HCT116 (cell line): ENCODE measurements around the gene KPNB1. TPM values are rescaled to one million over a fixed set of nuclear protein-coding genes. Genes with fewer than 3 reads are reported as not detected.

Source experiments
- ATAC-seq: fragments of 200-7000 bp; cut with Tn5 transposase; 2 replicates; pipeline ENCODE4 v1.9.1; 2020; ENCODE audit warnings: mild to moderate bottlenecking, moderate library complexity
- BruUV-seq: library from RNA; stranded (reverse); fragments of 400-500 nt; replicated peaks from 2 replicates; lab custom pipeline; 2021; lab: Mats Ljungman, UMichigan
- CTCF ChIA-PET: fragments of 300-600 bp; sonication (Branson Sonifier 250); formaldehyde crosslinking; loops from one replicate; lab custom pipeline; 2021; ENCODE audit warnings: antibody characterized with exemption; lab: Charles Lee
- POLR2A ChIA-PET: fragments of 300-600, 350-600 bp; sonication (Branson Sonifier 250); formaldehyde crosslinking; loops from one replicate; lab custom pipeline; 2021; ENCODE audit warnings: antibody characterized with exemption; lab: Charles Lee
- RAD21 ChIA-PET, 2 experiments: fragments of 300-600 bp; sonication (Branson Sonifier 250); formaldehyde crosslinking; loops; one replicate each; lab custom pipeline; 2023; ENCODE audit warnings: low total read pairs in 2 of 2; ENCODE audit not compliant: uncharacterized antibody in 2 of 2, unreplicated experiment in 2 of 2, low non-redundant PET in 1 of 2; lab: Charles Lee
- DNase-seq: peaks from one replicate; pipeline ENCODE4 v3.0.0-alpha.2; 2010; ENCODE audit warnings: low read depth, low spot score
- H2AFZ ChIP-seq: fragments of 200-600 bp; shearing (Covaris generic), sonication (generic); 2 replicates; pipeline ENCODE4 v1.6.1; 2017; ENCODE audit warnings: low read depth, mixed run types, mixed read lengths, antibody characterized with exemption, low read length; ENCODE audit not compliant: poor library complexity, severe bottlenecking
- H3K27ac ChIP-seq: 2 replicates; pipeline ENCODE4 v1.5.1; 2012; ENCODE audit warnings: low read depth, low read length
- H3K27me3 ChIP-seq: fragments of 200-600 bp; sonication (generic); 2 replicates; pipeline ENCODE4 v1.6.1; 2016; ENCODE audit warnings: mixed run types, low read length, mixed read lengths; ENCODE audit not compliant: insufficient read depth
- H3K36me3 ChIP-seq, 2 experiments: fragments of 200-500 bp in 1 of 2; fragments of 200-600 bp in 1 of 2; sonication (Bioruptor generic) in 1 of 2; sonication (generic) in 1 of 2; 2 replicates each; pipeline versions ENCODE4 v1.5.1 to v1.6.1; 2014 to 2016; ENCODE audit warnings: low read length in 2 of 2, inconsistent platforms in 1 of 2, mixed read lengths in 1 of 2, mixed run types in 1 of 2; ENCODE audit not compliant: insufficient read depth in 2 of 2, control insufficient read depth in 1 of 2
- H3K4me1 ChIP-seq, 2 experiments: fragments of 200-600 bp in 1 of 2; sonication (generic) in 1 of 2; 2 replicates each; pipeline versions ENCODE4 v1.5.1 to v1.6.1; 2012 to 2017; ENCODE audit warnings: low read length in 2 of 2, inconsistent platforms in 1 of 2, mild to moderate bottlenecking in 1 of 2, mixed read lengths in 1 of 2, mixed run types in 1 of 2, moderate library complexity in 1 of 2; ENCODE audit not compliant: insufficient read depth in 2 of 2, control insufficient read depth in 1 of 2
- H3K4me2 ChIP-seq: fragments of 200-600 bp; sonication (generic); 2 replicates; pipeline ENCODE4 v1.6.1; 2017; ENCODE audit warnings: mixed run types, low read length, mixed read lengths
- H3K4me3 ChIP-seq, 2 experiments: fragments of 200-600 bp in 1 of 2; sonication (generic) in 1 of 2; replicated peaks in 1 of 2; 2 replicates each; pipeline ENCODE4 v1.5.1; 2011 to 2016; ENCODE audit warnings: low read length in 2 of 2, control low read depth in 1 of 2, low read depth in 1 of 2, mild to moderate bottlenecking in 1 of 2, mixed read lengths in 1 of 2, mixed run types in 1 of 2
- H3K79me2 ChIP-seq: fragments of 200-600 bp; sonication (generic); 2 replicates; pipeline ENCODE4 v1.6.1; 2017; ENCODE audit warnings: mild to moderate bottlenecking, mixed run types, low read length, moderate library complexity, mixed read lengths; ENCODE audit not compliant: insufficient read depth
- H3K9ac ChIP-seq: fragments of 200-600 bp; sonication (generic); 2 replicates; pipeline ENCODE4 v1.6.1; 2016; ENCODE audit warnings: low read length, mixed read lengths
- H3K9me2 ChIP-seq: fragments of 200-600 bp; sonication (generic), shearing (Covaris generic); 2 replicates; pipeline ENCODE4 v1.6.1; 2017; ENCODE audit warnings: mixed run types, mild to moderate bottlenecking, moderate library complexity; ENCODE audit not compliant: insufficient read depth
- H3K9me3 ChIP-seq, 2 experiments: fragments of 200-500 bp in 1 of 2; fragments of 200-600 bp in 1 of 2; sonication (Bioruptor generic) in 1 of 2; sonication (generic) in 1 of 2; 2 replicates each; pipeline ENCODE4 v1.6.1; 2014 to 2017; ENCODE audit warnings: low read length in 2 of 2, mixed read lengths in 2 of 2, inconsistent platforms in 1 of 2, low read depth in 1 of 2, mild to moderate bottlenecking in 1 of 2, mixed run types in 1 of 2, moderate library complexity in 1 of 2; ENCODE audit not compliant: control insufficient read depth in 1 of 2, insufficient read depth in 1 of 2
- H4K20me1 ChIP-seq: fragments of 200-600 bp; sonication (generic), shearing (Covaris generic); 2 replicates; pipeline ENCODE4 v1.6.1; 2017; ENCODE audit warnings: mixed run types, mild to moderate bottlenecking, moderate library complexity; ENCODE audit not compliant: insufficient read depth
- ATF3 ChIP-seq: IDR thresholded peaks from 2 replicates; pipeline ENCODE4 v1.6.1; 2012
- CBX3 ChIP-seq: IDR thresholded peaks from 2 replicates; pipeline ENCODE4 v1.6.1; 2012; ENCODE audit warnings: low read depth
- CEBPB ChIP-seq: IDR thresholded peaks from 2 replicates; pipeline ENCODE4 v1.6.1; 2012; ENCODE audit warnings: low read depth
- EGR1 ChIP-seq: IDR thresholded peaks from 2 replicates; pipeline ENCODE4 v1.6.1; 2012; ENCODE audit warnings: low read depth
- ELF1 ChIP-seq: IDR thresholded peaks from 2 replicates; pipeline ENCODE4 v1.6.1; 2012; ENCODE audit warnings: low read depth, borderline replicate concordance
- EZH2 ChIP-seq: fragments of 200-600 bp; sonication (generic); IDR thresholded peaks from 2 replicates; pipeline ENCODE4 v1.6.1; 2017; ENCODE audit warnings: antibody characterized with exemption, mixed run types
- FOSL1 ChIP-seq: IDR thresholded peaks from 2 replicates; pipeline ENCODE4 v1.6.1; 2012; ENCODE audit warnings: low read depth
- JUND ChIP-seq: IDR thresholded peaks from 2 replicates; pipeline ENCODE4 v1.6.1; 2012
- MAX ChIP-seq: IDR thresholded peaks from 2 replicates; pipeline ENCODE4 v1.6.1; 2012
- POLR2A ChIP-seq: IDR thresholded peaks from 2 replicates; pipeline ENCODE4 v1.7.0; 2011; ENCODE audit warnings: borderline replicate concordance; ENCODE audit not compliant: insufficient read depth, insufficient read length; ENCODE audit errors: extremely low read depth
- POLR2AphosphoS5 ChIP-seq: IDR thresholded peaks from 2 replicates; pipeline ENCODE4 v1.6.1; 2011; ENCODE audit warnings: mild to moderate bottlenecking, low read depth, low read length, moderate library complexity
- RAD21 ChIP-seq: IDR thresholded peaks from 2 replicates; pipeline ENCODE4 v1.6.1; 2012; ENCODE audit warnings: low read depth, mild to moderate bottlenecking
- REST ChIP-seq: IDR thresholded peaks from 2 replicates; pipeline ENCODE4 v1.6.1; 2012; ENCODE audit warnings: low read depth
- SIN3A ChIP-seq: IDR thresholded peaks from 2 replicates; pipeline ENCODE4 v1.6.1; 2012; ENCODE audit warnings: low read depth
- SRF ChIP-seq: IDR thresholded peaks from 2 replicates; pipeline ENCODE4 v1.6.1; 2012; ENCODE audit warnings: low read depth
- TCF7L2 ChIP-seq: IDR thresholded peaks from 2 replicates; pipeline ENCODE4 v1.7.0; 2011; ENCODE audit warnings: borderline replicate concordance, inconsistent platforms; ENCODE audit not compliant: insufficient read depth, insufficient read length; ENCODE audit errors: extremely low read depth
- YY1 ChIP-seq: IDR thresholded peaks from 2 replicates; pipeline ENCODE4 v1.6.1; 2011; ENCODE audit warnings: low read length, low read depth, moderate library complexity, mild to moderate bottlenecking; ENCODE audit not compliant: insufficient replicate concordance; ENCODE audit errors: extremely low read depth
- ZNF274 ChIP-seq: fragments of 200-500 bp; sonication (Bioruptor generic); IDR thresholded peaks from 2 replicates; pipeline ENCODE4 v1.6.1; 2014; ENCODE audit warnings: mild to moderate bottlenecking, low read depth, low read length, inconsistent platforms
- intact Hi-C: fragments of 100-400 bp; cut with micrococcal nuclease; formaldehyde crosslinking; loops from 2 replicates; pipeline ENCODE4 v1.10.0; 2022
- total RNA-seq: library from RNA; stranded (reverse); gene quantifications from one replicate; pipeline ENCODE4 v1.2.1, GENCODE V29; 2021; ENCODE audit not compliant: unreplicated experiment

Gene KPNB1
- total RNA-seq, 1 experiment from 2014 or later, result 526 TPM

GRCh38 chr17:47630614-47631013 lies 19.1 kb upstream of the KPNB1 start:
- Histone ChIP-seq H3K9ac (no peak overlapping the region), H4K20me1 (no peaks in the 10 kb centered on the region), H3K9me2 (no peaks in the 10 kb centered on the region), H3K36me3 (no peaks in the 10 kb centered on the region), H3K4me1 (no peaks in the 10 kb centered on the region), H2AFZ (no peak overlapping the region), H3K4me2 (no peak overlapping the region), H3K27me3 (no peaks in the 10 kb centered on the region), H3K79me2 (no peaks in the 10 kb centered on the region), H3K9me3 (no peaks in the 10 kb centered on the region), H3K4me3 (no peak overlapping the region), H3K27ac (no peak overlapping the region)
- POLR2A ChIA-PET, result interaction anchor here (1.4 kb wide), 1 partner anchor 20 kb away, joined by 6 read pairs; no protein-coding TSS in a partner anchor
- CTCF ChIA-PET, result no interaction called here
- DNase-seq (no peak), ATAC-seq (no peak)
- no TSS peak for BruUV-seq
- TF ChIP-seq ELF1, result no peak
- intact Hi-C loops, result no loop called here
- RAD21 ChIA-PET, result no interaction called here

- Histone ChIP-seq H3K27ac (no peak overlapping the region), H3K4me2 (no peak overlapping the region), H3K36me3 (no peaks in the 10 kb centered on the region), H3K4me3 (no peak overlapping the region), H3K9me2 (no peaks in the 10 kb centered on the region), H3K27me3 (no peaks in the 10 kb centered on the region), H3K4me1 (no peaks in the 10 kb centered on the region), H3K9ac (no peak overlapping the region), H4K20me1 (no peaks in the 10 kb centered on the region), H2AFZ (no peak overlapping the region), H3K79me2 (no peaks in the 10 kb centered on the region), H3K9me3 (no peaks in the 10 kb centered on the region)
- ChIA-PET RAD21 (interaction anchor here in 1 of 2 experiments (0.6 kb wide), 1 partner anchor 16 kb away, joined by 5 read pairs; the partner anchor contains the start of gene KPNB1), POLR2A (interaction anchor here (1.3 kb wide), 1 partner anchor 17 kb away, joined by 7 read pairs; the partner anchor contains the start of gene KPNB1), CTCF (no interaction called here)
- no TSS peak for BruUV-seq
- DNase-seq, result no peak
- no peak for ATAC-seq
- intact Hi-C loops, result no loop called here
- TF ChIP-seq MAX (no peak), YY1 (no peak), ATF3 (no peak), SIN3A (no peak), SRF (no peak), CBX3 (no peak), FOSL1 (no peak), POLR2AphosphoS5 (no peak), EZH2 (no peak), CEBPB (no peak), TCF7L2 (no peak), POLR2A (no peak), ZNF274 (no peak), ELF1 (no peak), REST (no peak), RAD21 (no peak), JUND (no peak), EGR1 (no peak)
These were observed 16.7 kb upstream of the KPNB1 start for GRCh38 chr17:47632991-47633390.
